Iris pigment epithelial cell (primary cell): Measurements from ENCODE around the gene HK1.

ENCODE experiments used
- DNase-seq: peaks from one replicate; pipeline ENCODE4 v3.0.0-alpha.2; 2011; ENCODE audit warnings: low read depth

HK1 gene

GRCh38 chr10:69348816-69349541 is 70.7 kb downstream of the HK1 start:
- DNase-seq, result peak; percentile 75

DNA sequence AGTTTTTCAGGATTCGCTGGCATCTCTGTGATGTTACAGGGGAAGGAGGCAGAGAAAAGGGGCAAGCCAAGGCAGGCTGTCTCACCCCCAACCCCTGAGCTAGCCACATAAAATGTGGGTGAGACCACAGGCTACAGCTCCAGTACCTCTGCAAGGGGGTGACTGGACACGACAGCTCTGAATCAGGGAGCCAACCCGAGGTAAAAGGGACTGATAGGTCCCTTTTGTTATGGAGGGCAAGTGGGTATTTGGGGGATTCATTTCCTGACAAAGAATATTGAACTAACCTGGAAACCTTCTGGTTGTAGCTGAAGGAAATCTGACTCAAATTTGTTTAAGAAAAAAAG is 71.2 kb downstream of the HK1 start:
- no peak for DNase-seq

DNA sequence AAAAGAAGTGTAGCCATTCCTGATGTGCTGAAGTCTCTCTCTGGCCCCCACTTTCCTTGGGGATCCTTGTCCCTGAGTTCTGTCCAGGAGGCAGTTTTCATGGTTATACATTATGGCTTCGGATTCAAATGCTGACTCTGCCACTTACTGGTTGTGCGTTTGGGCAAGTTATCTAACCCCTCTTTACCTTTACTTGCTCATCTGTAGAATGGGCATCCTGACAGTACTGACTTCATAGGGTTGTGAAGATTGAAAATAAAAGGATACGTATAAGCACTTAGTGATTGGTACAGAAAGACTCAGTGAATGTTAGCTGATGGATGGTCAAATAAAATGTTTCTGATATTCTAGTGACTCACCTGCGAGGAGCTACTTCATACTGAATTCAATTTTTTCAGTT is 73.3 kb downstream of the HK1 start:
- no peak for DNase-seq

GRCh38 chr10:69352569-69353264 is 74.4 kb downstream of the HK1 start:
- peak; percentile 48 for DNase-seq

DNA sequence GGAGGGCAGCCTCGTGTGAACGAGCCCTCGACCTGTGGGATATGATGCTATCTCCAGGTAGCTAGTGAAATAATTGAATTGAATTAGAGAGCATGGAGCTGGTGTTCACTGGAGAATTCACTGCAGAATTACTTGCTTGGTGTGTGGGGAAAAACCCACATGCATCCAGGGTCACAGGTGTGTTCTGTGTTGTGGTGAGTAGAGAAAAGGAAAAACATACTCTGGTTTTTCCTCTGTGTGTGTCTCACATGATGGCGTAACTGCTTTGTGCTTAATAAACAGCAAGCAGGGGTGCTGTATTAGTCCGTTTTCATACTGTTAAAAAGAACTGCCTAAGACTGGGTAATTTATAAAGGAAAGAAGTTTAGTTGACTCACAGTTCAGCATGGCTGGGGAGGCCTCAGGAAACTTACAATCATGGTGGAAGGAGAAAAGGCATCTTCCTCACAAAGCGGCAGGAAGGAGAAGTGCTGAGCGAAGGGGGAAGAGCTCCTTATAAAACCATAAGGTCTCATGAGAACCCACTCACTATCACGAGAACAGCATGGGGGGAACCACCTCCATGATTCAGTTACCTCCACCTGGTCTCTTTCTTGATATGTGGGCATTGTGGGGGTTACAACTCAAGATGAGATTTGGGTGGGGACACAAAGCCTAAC is 75.8 kb downstream of the HK1 start:
- DNase-seq, result no peak

DNA sequence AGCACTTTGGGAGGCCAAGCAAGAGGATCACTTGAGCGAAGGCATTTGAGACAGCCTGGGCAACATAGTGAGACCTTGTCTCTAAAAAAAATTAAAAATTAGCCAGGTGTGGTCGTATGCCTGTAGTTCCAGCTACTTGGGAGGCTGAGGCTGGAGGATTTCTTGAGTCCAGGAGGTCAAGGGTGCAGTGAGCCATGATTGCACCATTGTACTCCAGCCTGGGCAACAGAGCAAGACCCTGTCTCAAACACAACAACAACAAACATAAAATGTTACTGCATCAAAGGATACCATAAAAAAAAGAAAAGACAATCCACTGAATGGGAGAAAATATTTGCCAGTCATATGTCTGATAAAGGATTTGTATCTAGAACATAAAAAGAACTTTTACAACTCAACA is 77.9 kb downstream of the HK1 start:
- no peak for DNase-seq

DNA sequence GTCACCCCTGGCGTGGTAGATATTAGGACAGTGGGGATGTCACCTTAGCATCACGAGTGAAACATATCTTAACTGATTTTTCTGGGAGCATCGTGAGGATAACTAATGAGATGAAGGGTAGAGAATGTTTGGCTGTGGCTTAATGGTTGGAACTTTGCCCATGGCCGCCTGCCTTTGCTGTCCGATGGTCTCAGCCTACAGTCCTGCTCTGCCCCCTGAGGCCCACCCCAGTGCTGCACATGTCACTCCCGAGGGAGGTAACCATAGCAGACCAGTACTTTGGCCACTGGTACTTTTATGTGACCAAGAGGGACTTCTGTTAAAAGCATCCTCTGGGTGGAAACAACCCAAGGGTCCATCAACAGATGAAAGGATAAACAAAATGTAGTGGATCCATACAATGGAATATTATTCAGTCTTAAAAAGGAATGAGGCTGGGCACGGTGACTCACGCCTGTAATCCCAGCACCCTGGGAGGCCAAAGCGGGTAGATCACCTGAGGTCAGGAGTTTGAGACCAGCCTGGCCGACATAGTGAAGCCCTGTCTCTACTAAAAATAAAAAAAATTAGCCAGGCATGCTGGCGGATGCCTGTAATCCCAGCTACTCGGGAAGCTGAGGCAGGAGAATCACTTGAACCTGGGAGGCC is 80.0 kb downstream of the HK1 start:
- DNase-seq, result no peak

GRCh38 chr10:69359148-69359547 is 80.9 kb downstream of the HK1 start:
- peak; percentile 80 for DNase-seq

DNA sequence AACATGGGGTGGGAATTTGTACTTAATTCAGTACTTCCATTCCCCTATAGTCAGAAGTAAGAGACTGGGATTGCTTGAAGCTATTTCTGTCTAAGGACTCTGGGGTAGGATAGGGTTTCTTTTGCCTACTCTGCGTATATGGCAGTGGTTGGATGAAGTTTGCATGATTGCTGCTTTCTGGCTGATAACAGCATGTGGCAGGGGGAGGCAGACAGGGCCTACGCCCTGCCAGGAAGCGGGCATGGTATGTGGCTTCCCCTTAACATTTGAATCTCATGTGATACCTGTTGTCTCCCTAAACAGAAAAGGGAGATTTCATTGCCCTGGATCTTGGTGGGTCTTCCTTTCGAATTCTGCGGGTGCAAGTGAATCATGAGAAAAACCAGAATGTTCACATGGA is 81.3 kb downstream of the HK1 start:
- DNase-seq, result no peak

GRCh38 chr10:69360485-69361302 is 82.4 kb downstream of the HK1 start:
- DNase-seq, result peak; percentile 96

- DNase-seq, result no peak
Observed at GRCh38 chr10:69361303-69361614, 83.0 kb downstream of the HK1 start.

GRCh38 chr10:69362471-69362954 is 84.2 kb downstream of the HK1 start:
- DNase-seq, result peak; percentile 86

DNA sequence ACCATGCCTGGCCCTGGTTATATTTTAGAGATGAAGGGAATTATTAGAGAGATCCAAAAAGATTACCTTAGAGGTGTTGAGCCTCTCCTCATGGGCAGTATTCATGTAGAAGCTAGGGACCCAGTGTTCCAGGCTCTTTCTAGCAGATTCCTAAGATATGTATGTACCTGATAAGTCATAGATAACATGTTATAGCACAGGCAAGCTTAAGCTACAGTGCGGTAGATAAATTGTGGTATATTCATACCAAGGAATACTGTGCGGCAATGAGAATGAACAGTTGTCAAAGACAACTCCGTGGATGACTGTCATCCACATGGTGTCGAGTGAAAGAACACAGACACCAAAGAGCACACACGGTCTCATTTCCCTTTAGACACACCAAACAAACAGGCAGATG is 85.4 kb downstream of the HK1 start:
- DNase-seq, result no peak

- DNase-seq, result no peak
Observed at GRCh38 chr10:69364232-69364940, 86.1 kb downstream of the HK1 start.

GRCh38 chr10:69366738-69367137 is 88.4 kb downstream of the HK1 start:
- no peak for DNase-seq

DNA sequence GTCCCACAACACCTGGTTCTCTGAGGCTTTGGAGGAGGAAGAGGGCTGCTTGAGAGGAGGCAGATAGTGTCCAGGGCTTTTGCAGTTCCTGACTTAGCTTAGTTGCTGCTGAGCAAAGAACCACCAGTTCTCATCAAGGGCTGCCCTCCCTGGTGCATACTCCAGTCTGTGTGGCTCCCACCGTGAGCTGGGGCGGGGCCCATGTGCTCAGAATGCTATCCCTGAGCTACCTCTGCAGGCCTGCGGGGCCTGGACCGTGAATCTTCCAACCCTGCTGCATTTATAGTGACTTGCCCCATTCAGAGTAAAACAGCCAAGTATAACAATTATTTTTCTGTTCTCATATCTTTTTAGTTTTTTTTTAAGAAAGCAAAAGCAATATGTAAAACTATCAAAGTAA is 89.2 kb downstream of the HK1 start:
- no peak for DNase-seq

- DNase-seq, result no peak
Observed at GRCh38 chr10:69372126-69372980, 94.1 kb downstream of the HK1 start.

- no peak for DNase-seq
Observed at GRCh38 chr10:69374242-69374641, 95.9 kb downstream of the HK1 start.

GRCh38 chr10:69374931-69375306 is 96.6 kb downstream of the HK1 start:
- DNase-seq, result no peak
